CD14-positive monocyte (primary cell): ENCODE measurements around the gene ABL2. TPM values are rescaled to one million over a fixed set of nuclear protein-coding genes. Genes with fewer than 3 reads are reported as not detected.
A peak's percentile ranks its signal among the peaks of the same experiment; 100 is the strongest.
"Not testable (repeated sequence)": the region's sequence is repeated elsewhere in the genome, so short reads cannot be mapped to it uniquely, and the experiment has no call there.

Source experiments
- DNase-seq, 3 donors: peaks; one replicate each; pipeline ENCODE4 v3.0.0-alpha.2; 2011 to 2022
- H2AFZ ChIP-seq: 2 replicates; pipeline ENCODE4 v1.6.0; 2012; ENCODE audit warnings: mild to moderate bottlenecking, low read depth, low read length, inconsistent platforms; ENCODE audit not compliant: insufficient read depth, poor library complexity, severe bottlenecking
- H3K27ac ChIP-seq, 2 donors: 1 replicate in 1 of 2; 2 replicates in 1 of 2; pipeline ENCODE4 v1.5.1; 2012 to 2013; ENCODE audit warnings: low read length in 2 of 2, control low read depth in 1 of 2, inconsistent platforms in 1 of 2, low read depth in 1 of 2, mild to moderate bottlenecking in 1 of 2
- H3K27me3 ChIP-seq, 2 donors: one replicate each; pipeline versions ENCODE4 v1.6.0 to v1.6.1; 2011 to 2013; ENCODE audit warnings: low read length in 2 of 2; ENCODE audit not compliant: control insufficient read depth in 2 of 2, insufficient read depth in 2 of 2
- H3K36me3 ChIP-seq, 2 donors: replicated peaks in 1 of 2; 1 replicate in 1 of 2; 2 replicates in 1 of 2; pipeline versions ENCODE4 v1.5.1 to v1.6.1; 2012 to 2013; ENCODE audit warnings: low read length in 2 of 2, control low read depth in 1 of 2, inconsistent platforms in 1 of 2, mild to moderate bottlenecking in 1 of 2; ENCODE audit not compliant: insufficient read depth in 2 of 2, control insufficient read depth in 1 of 2
- H3K4me1 ChIP-seq, 2 donors: 1 replicate in 1 of 2; 2 replicates in 1 of 2; pipeline versions ENCODE4 v1.5.1 to v1.6.1; 2012 to 2013; ENCODE audit warnings: low read length in 2 of 2, control low read depth in 1 of 2, inconsistent platforms in 1 of 2, mild to moderate bottlenecking in 1 of 2, moderate library complexity in 1 of 2; ENCODE audit not compliant: insufficient read depth in 2 of 2, control insufficient read depth in 1 of 2
- H3K4me2 ChIP-seq: replicated peaks from 2 replicates; pipeline ENCODE3; 2012; ENCODE audit warnings: low read length, moderate library complexity, mild to moderate bottlenecking; ENCODE audit not compliant: poor library complexity, severe bottlenecking; ENCODE audit errors: extremely low read depth
- H3K4me3 ChIP-seq, 3 experiments: fragments of 200-600 bp in 1 of 3; sonication (generic) in 1 of 3; replicated peaks in 1 of 3; 1 replicate in 2 of 3; 2 replicates in 1 of 3; pipeline ENCODE4 v1.5.1; 2011 to 2013; ENCODE audit warnings: low read length in 3 of 3, mild to moderate bottlenecking in 3 of 3, control low read depth in 2 of 3, low read depth in 2 of 3, inconsistent platforms in 1 of 3, moderate library complexity in 1 of 3
- H3K79me2 ChIP-seq: 2 replicates; pipeline ENCODE4 v1.6.0; 2012; ENCODE audit warnings: mild to moderate bottlenecking, control low read depth, inconsistent platforms, low read length, moderate library complexity; ENCODE audit not compliant: insufficient read depth
- H3K9ac ChIP-seq: 2 replicates; pipeline ENCODE4 v1.6.0; 2017; ENCODE audit warnings: low read length, mild to moderate bottlenecking; ENCODE audit not compliant: insufficient read depth, poor library complexity, severe bottlenecking
- H3K9me3 ChIP-seq, 2 donors: replicated peaks in 1 of 2; 1 replicate in 1 of 2; 2 replicates in 1 of 2; pipeline versions ENCODE4 v1.5.1 to v1.6.1; 2012 to 2013; ENCODE audit warnings: low read length in 2 of 2, control low read depth in 1 of 2; ENCODE audit not compliant: control insufficient read depth in 1 of 2, insufficient read depth in 1 of 2
- H4K20me1 ChIP-seq: 2 replicates; pipeline ENCODE4 v1.6.0; 2012; ENCODE audit warnings: mild to moderate bottlenecking, low read length, control low read depth, moderate library complexity; ENCODE audit not compliant: insufficient read depth
- H3K27ac Mint-ChIP-seq, 7 donors: one replicate each; pipeline ENCODE4 v1.8.0; 2020; ENCODE audit warnings: mild to moderate bottlenecking in 7 of 7, mixed read lengths in 7 of 7, moderate library complexity in 6 of 7, inconsistent platforms in 2 of 7
- H3K27me3 Mint-ChIP-seq, 3 donors: one replicate each; pipeline ENCODE4 v1.8.0; 2021 to 2022; ENCODE audit warnings: low read depth in 3 of 3, mild to moderate bottlenecking in 3 of 3, mixed read lengths in 3 of 3, moderate library complexity in 3 of 3, inconsistent platforms in 1 of 3
- H3K36me3 Mint-ChIP-seq, 2 donors: one replicate each; pipeline ENCODE4 v1.8.0; 2020; ENCODE audit warnings: mixed read lengths in 2 of 2, inconsistent platforms in 1 of 2, mild to moderate bottlenecking in 1 of 2
- H3K4me1 Mint-ChIP-seq: one replicate; pipeline ENCODE4 v1.8.0; 2020; ENCODE audit warnings: mild to moderate bottlenecking, mixed read lengths
- H3K4me3 Mint-ChIP-seq, 2 donors: one replicate each; pipeline ENCODE4 v1.8.0; 2020; ENCODE audit warnings: mild to moderate bottlenecking in 2 of 2, mixed read lengths in 2 of 2, moderate library complexity in 1 of 2
- H3K9me3 Mint-ChIP-seq, 7 donors: one replicate each; pipeline ENCODE4 v1.8.0; 2020 to 2022; ENCODE audit warnings: mixed read lengths in 7 of 7, mild to moderate bottlenecking in 6 of 7, moderate library complexity in 6 of 7, inconsistent platforms in 2 of 7
- CTCF ChIP-seq: fragments of 200-600 bp; IDR thresholded peaks from one replicate; pipeline ENCODE4 v1.8.0; 2022; ENCODE audit warnings: antibody characterized with exemption, mild to moderate bottlenecking
- WGBS: methylation state at CpG from one replicate; pipeline ENCODE4 v1.1.5; 2013; ENCODE audit warnings: missing lambda C conversion rate; ENCODE audit not compliant: insufficient coverage; 5-methylcytosine and 5-hydroxymethylcytosine counted together
- intact Hi-C, 2 donors: fragments of 100-400 bp; cut with micrococcal nuclease; formaldehyde crosslinking; loops; one replicate each; pipeline versions ENCODE4 v1.15.0 to v1.15.1; 2023
- polyA minus RNA-seq: library from RNA; depleted of rRNA, polyadenylated mRNA; stranded (reverse); fragments of >200 nt; gene quantifications from 2 replicates; pipeline ENCODE4 v1.2.3, GENCODE V29; 2012
- polyA plus RNA-seq, 3 donors: library from polyadenylated mRNA; depleted of rRNA in 1 of 3; unstranded in 2 of 3; stranded (reverse) in 1 of 3; fragments of 300-500 nt in 2 of 3; fragments of >200 nt in 1 of 3; fragmentation: Illumina TruSeq in 2 of 3; gene quantifications; 1 replicate in 2 of 3; 2 replicates in 1 of 3; pipeline ENCODE4 v1.2.3, GENCODE V29; 2012 to 2021
- total RNA-seq, 12 experiments: library from RNA in 1 of 12; stranded (reverse) in 1 of 12; fragments of 120-200 nt in 1 of 12; gene quantifications; one replicate each; pipeline ENCODE4 v1.2.4 and lab custom pipeline; 2013 to 2026; ENCODE audit warnings: mixed read lengths in 6 of 12, inconsistent platforms in 1 of 12

ABL2 gene
- total RNA-seq (2013) = 2.9 TPM
- polyA plus RNA-seq = 1 to 10 TPM in 2 of 3 donors, under 1 TPM in 1; 0.20 to 2.1 (median 1.4) TPM
- 2.5 and 4.2 TPM in 2 replicates for polyA minus RNA-seq
- total RNA-seq (lab: John Stamatoyannopoulos, UW) = 175 to 570 (median 360) reads per million in 11 experiments

DNA sequence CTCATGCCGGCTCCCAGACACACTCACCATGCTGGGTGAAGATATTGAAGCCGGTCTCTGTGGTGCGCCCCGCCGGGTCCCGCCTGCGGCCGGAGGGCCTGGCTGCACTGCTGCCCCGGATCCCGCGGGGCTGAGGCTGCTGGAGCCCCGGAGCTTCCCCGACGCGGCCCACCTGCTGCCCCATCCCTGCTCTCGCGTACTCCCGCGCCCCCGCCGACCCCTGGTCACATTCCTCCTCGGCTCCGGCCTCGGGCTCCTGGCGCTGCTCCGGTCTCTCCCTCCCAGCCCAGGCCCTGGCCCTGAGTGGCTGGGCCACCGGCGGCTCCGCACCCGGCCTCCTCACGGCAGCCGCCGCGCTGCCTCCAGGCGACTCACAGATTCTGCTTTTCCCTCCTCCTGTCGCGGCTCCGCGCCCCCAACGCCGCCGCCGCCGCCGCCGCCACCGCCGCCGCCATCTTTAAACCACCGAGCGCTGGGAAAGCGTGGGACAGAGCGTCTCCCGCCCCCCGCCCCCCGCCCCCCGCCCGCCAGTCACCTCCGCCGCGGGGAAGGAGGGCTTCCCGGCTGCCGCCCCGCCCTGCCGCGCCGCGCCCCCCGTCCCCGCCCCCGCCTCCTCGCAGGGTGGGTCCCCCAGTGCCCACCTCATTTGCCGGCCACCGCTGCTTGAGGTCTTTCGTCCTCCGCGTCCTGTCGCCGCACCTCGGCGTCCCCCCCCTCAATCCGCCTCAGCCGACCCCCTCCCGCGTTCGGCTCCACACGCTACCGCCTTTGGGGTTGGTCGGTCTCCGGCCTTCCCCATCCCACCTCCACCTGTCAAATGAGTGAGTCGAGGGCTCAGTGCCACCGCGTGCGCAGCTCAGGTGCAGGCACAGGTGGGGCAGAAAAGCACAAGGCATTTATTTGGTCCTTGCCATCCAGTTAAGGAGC, at the start of gene ABL2:
ABL2 (minus strand) TSS at position 464 of the 927 bp plus-strand sequence; CDS start at position 184, 280 bp downstream.
- H4K20me1 ChIP-seq = no peaks in the 10 kb centered on the region
- peak within 1 kb of the TSS; percentile 98 for H2AFZ ChIP-seq
- no peak for TF ChIP-seq CTCF
- peak within 1 kb of the TSS in 1 of 2 donors; percentile 73 for H3K27ac ChIP-seq
- Mint-ChIP-seq H3K9me3 (peaks cover 0 to 4% (median 0%) of the 10 kb centered on the region in 7 donors), H3K36me3 (peaks cover 3 to 4% of the 10 kb centered on the region in 2 donors), H3K27me3 (peaks cover 0 to 5% (median 2%) of the 10 kb centered on the region in 3 donors), H3K4me3 (peak within 1 kb of the TSS; percentile 93 to 97), H3K27ac (peak within 1 kb of the TSS; percentile 15 to 80 (median 54)), H3K4me1 (peaks cover 31% of the 10 kb centered on the region)
- no peaks in the 10 kb centered on the region for H3K36me3 ChIP-seq
- under 1% methylated on average over 65 of the region's 94 CpGs for WGBS
- peaks cover 10 to 14% of the 10 kb centered on the region in 2 donors for H3K4me1 ChIP-seq
- H3K9me3 ChIP-seq = no peaks in the 10 kb centered on the region
- DNase-seq = peak in 2 of 3 donors; percentile 44 to 47
- H3K9ac ChIP-seq = peak within 1 kb of the TSS; percentile 85
- peaks cover 28% of the 10 kb centered on the region for H3K79me2 ChIP-seq
- peak within 1 kb of the TSS; percentile 63 to 98 (median 89) for H3K4me3 ChIP-seq
- intact Hi-C loops = loop anchor here in 1 of 2 donors (10.0 kb wide), 1 partner anchor 135 kb away; the partner anchor contains the start of gene AXDND1
- no peaks in the 10 kb centered on the region for H3K27me3 ChIP-seq
- peak within 1 kb of the TSS; percentile 86 for H3K4me2 ChIP-seq

DNA sequence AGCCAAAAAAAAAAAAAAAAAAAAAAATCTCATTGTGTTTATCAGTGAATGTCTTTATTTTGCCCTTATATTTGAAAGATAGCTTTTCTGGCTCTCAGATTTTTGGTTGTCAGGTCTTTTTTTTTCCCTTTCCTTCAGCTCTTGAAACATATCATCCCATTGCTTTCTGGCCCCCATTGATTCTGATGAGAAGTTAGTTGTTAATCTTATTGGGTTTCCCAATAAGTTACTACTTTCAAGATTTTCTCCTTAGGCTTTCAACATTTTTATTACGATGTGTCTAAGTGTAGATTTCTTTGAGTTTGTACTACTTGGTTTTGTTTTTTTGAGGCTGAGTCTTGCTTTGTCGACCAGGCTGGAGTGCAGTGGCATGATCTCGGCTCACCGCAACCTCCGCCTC, 49.4 kb upstream of the ABL2 start:
- Mint-ChIP-seq H3K4me3 (no peak overlapping the region), H3K27me3 (peaks cover 0 to 3% (median 0%) of the 10 kb centered on the region in 3 donors), H3K27ac (no peak overlapping the region), H3K36me3 (no peaks in the 10 kb centered on the region), H3K9me3 (peaks cover 10 to 26% (median 18%) of the 10 kb centered on the region in 7 donors), H3K4me1 (no peaks in the 10 kb centered on the region)
- Histone ChIP-seq H3K79me2 (no peaks in the 10 kb centered on the region), H2AFZ (no peak overlapping the region), H3K4me3 (no peak overlapping the region), H3K27ac (no peak overlapping the region), H3K27me3 (no peaks in the 10 kb centered on the region), H4K20me1 (no peaks in the 10 kb centered on the region), H3K36me3 (no peaks in the 10 kb centered on the region), H3K4me2 (no peak overlapping the region), H3K9me3 (peaks cover 7 to 9% of the 10 kb centered on the region in 2 donors), H3K4me1 (no peaks in the 10 kb centered on the region), H3K9ac (no peak overlapping the region)
- 100% methylated on average over 1 of the region's 5 CpGs for WGBS
- intact Hi-C loops = no loop called here
- TF ChIP-seq CTCF = no peak
- no peak for DNase-seq

DNA sequence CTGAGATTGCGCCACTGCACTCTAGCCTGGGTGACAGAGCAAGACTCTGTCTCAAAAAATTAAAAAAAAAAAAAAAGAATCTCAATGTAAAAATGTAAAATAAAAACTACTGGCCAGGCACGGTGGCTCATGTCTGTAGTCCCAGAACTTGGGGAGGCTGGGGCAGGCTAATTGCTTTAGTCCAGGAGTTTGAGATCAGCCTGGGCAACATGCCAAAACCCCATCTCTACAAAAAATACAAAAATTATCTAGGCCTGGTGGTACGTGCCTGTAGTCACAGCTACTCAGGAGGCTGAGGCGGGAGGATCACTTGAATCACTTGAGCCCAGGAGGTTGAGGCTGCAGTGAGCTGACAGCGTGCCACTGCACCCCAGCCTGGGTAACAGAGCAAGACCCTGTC, 44.9 kb upstream of the ABL2 start:
- 80% methylated on average over 1 of the region's 5 CpGs for WGBS
- H2AFZ ChIP-seq, H3K36me3 ChIP-seq, H3K4me3 ChIP-seq, H3K4me1 Mint-ChIP-seq, intact Hi-C loops, H3K27me3 ChIP-seq, H3K4me2 ChIP-seq, H3K79me2 ChIP-seq, H3K27ac Mint-ChIP-seq, DNase-seq, H3K4me1 ChIP-seq, H3K27me3 Mint-ChIP-seq, H4K20me1 ChIP-seq, H3K27ac ChIP-seq, H3K9me3 ChIP-seq, H3K4me3 Mint-ChIP-seq, H3K9ac ChIP-seq, H3K36me3 Mint-ChIP-seq: not testable (repeated sequence)
- peaks cover 4 to 13% (median 8%) of the 10 kb centered on the region in 7 donors for H3K9me3 Mint-ChIP-seq
